NCI-H1092 (cell line): ENCODE data around the gene NCBP1.

Experiments used
- DNase-seq: peaks from one replicate; lab custom pipeline; 2025; lab: John Stamatoyannopoulos, UW

The NCBP1 gene

DNA sequence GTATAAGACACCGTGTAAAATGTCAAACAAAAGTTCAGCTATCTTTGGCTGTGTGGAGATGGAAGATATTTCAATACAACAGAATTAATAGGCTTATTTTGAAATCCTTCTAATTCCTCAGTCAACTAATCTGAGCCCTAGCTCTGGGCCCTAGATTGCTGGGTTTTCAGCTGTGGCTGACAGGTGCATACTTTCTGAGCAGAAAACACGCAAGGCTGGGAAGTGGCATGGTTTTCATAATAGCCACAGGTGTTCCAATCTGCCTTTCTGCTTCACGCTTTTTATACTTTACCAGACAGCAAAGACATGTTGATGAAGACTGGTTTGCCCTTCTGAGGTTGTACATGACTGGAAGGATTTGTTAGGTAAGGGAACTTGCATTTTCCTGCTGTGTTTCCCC lies 84.2 kb downstream of the NCBP1 start:
- DNase-seq, result no peak

DNA sequence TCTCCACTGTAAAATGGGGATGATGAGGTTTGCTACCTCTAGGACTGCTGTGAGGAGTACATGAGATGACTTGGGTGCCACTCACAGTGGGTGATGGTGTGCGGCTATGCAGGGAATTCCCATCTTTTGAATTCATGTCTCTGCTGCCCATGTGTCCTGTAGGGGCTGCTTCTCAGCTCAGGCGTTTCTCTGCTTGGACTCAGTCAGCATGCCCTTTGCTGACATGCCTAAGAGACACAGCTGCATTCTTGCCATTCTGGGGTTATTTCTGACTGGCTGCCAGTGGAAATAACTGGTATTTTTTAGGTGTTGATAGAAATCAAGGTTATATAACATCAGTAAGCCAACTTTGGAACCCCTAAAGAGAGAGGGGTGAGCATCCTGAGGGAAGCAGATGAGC lies 87.8 kb downstream of the NCBP1 start:
- no peak for DNase-seq

DNA sequence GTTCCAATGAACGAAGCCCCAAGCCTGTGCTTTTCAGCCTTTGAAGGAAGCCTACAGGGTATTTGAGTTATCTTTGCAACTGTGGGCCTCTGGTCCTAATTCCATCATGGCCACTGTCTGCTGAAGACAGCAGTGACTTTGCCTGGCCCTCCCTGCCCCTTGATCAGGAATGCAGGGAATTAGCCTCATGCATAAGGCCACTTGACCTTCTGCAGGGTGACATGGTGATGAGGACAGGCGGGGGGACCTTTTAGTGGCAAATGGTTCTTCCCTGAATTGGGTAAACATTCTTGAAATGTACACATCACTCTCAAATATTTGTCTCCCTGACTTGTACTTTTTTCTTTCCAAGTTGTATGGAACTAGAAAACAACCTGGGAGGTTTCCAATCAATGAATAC lies 88.7 kb downstream of the NCBP1 start:
- DNase-seq, result no peak
